KMS-11 (cell line): ENCODE results near the gene DAB1.

ENCODE experiments used
- H2AFZ ChIP-seq: fragments of 200-600 bp; sonication (generic); 2 replicates; pipeline ENCODE4 v1.6.1; 2016; ENCODE audit warnings: antibody characterized with exemption, mixed run types, low read depth
- H3K27ac ChIP-seq: fragments of 200-600 bp; sonication (generic); 2 replicates; pipeline ENCODE4 v1.6.1; 2016; ENCODE audit warnings: mild to moderate bottlenecking, mixed run types
- H3K27me3 ChIP-seq: fragments of 200-600 bp; sonication (generic); 2 replicates; pipeline ENCODE4 v1.6.1; 2017; ENCODE audit warnings: mild to moderate bottlenecking, low read depth, mixed run types, moderate library complexity; ENCODE audit not compliant: insufficient read depth
- H3K36me3 ChIP-seq: fragments of 200-600 bp; sonication (generic); 2 replicates; pipeline ENCODE4 v1.6.1; 2017; ENCODE audit warnings: mild to moderate bottlenecking, mixed run types; ENCODE audit not compliant: insufficient read depth
- H3K4me1 ChIP-seq: fragments of 200-600 bp; sonication (generic); 2 replicates; pipeline ENCODE4 v1.6.1; 2016; ENCODE audit warnings: mild to moderate bottlenecking, low read depth, mixed run types; ENCODE audit not compliant: poor library complexity, severe bottlenecking
- H3K4me2 ChIP-seq: fragments of 200-600 bp; sonication (generic); 2 replicates; pipeline ENCODE4 v1.7.0; 2016; ENCODE audit warnings: mild to moderate bottlenecking, mixed run types
- H3K4me3 ChIP-seq: fragments of 200-600 bp; sonication (generic); IDR thresholded peaks from 2 replicates; pipeline ENCODE4 v1.6.1; 2017; ENCODE audit warnings: low read depth, low read length, mixed read lengths; ENCODE audit not compliant: insufficient read depth
- H3K79me2 ChIP-seq: fragments of 200-600 bp; sonication (generic); 2 replicates; pipeline ENCODE4 v1.6.1; 2016; ENCODE audit warnings: low read depth, mixed run types; ENCODE audit not compliant: insufficient read depth
- H3K9ac ChIP-seq: fragments of 200-600 bp; sonication (generic); 2 replicates; pipeline ENCODE4 v1.6.1; 2016; ENCODE audit warnings: mild to moderate bottlenecking, mixed run types
- H4K20me1 ChIP-seq: fragments of 200-600 bp; sonication (generic); 2 replicates; pipeline ENCODE4 v1.6.1; 2016; ENCODE audit warnings: mild to moderate bottlenecking, mixed run types; ENCODE audit not compliant: insufficient read depth
- TF ChIP-seq, protein P1 (sequence below): fragments of 200-600 bp; sonication (generic); conservative IDR thresholded peaks from 2 replicates; pipeline ENCODE4 v1.6.1; 2017; ENCODE audit warnings: low read depth, mild to moderate bottlenecking, antibody characterized with exemption, low read length, moderate library complexity, mixed read lengths

Gene DAB1

GRCh38 chr1:57209495-57209894 lies 214.4 kb downstream of the DAB1 start:
- Histone ChIP-seq H3K4me1 (peaks cover 6% of the 10 kb centered on the region), H3K27me3 (no peaks in the 10 kb centered on the region), H3K27ac (no peak overlapping the region), H3K4me2 (no peak overlapping the region), H3K9ac (no peak overlapping the region), H3K4me3 (no peak overlapping the region), H3K36me3 (no peaks in the 10 kb centered on the region), H4K20me1 (no peaks in the 10 kb centered on the region), H3K79me2 (no peaks in the 10 kb centered on the region), H2AFZ (no peak overlapping the region)
- TF ChIP-seq, protein P1, sequence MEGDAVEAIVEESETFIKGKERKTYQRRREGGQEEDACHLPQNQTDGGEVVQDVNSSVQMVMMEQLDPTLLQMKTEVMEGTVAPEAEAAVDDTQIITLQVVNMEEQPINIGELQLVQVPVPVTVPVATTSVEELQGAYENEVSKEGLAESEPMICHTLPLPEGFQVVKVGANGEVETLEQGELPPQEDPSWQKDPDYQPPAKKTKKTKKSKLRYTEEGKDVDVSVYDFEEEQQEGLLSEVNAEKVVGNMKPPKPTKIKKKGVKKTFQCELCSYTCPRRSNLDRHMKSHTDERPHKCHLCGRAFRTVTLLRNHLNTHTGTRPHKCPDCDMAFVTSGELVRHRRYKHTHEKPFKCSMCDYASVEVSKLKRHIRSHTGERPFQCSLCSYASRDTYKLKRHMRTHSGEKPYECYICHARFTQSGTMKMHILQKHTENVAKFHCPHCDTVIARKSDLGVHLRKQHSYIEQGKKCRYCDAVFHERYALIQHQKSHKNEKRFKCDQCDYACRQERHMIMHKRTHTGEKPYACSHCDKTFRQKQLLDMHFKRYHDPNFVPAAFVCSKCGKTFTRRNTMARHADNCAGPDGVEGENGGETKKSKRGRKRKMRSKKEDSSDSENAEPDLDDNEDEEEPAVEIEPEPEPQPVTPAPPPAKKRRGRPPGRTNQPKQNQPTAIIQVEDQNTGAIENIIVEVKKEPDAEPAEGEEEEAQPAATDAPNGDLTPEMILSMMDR: no peak

GRCh38 chr1:57208741-57209302 lies 215.0 kb downstream of the DAB1 start:
- no peak overlapping the region for H3K27ac ChIP-seq
- H3K79me2 ChIP-seq: no peaks in the 10 kb centered on the region
- TF ChIP-seq, protein P1: no peak
- H3K4me1 ChIP-seq: peaks cover 13% of the 10 kb centered on the region
- H3K4me3 ChIP-seq: no peak overlapping the region
- H2AFZ ChIP-seq: no peak overlapping the region
- H3K9ac ChIP-seq: no peak overlapping the region
- no peaks in the 10 kb centered on the region for H4K20me1 ChIP-seq
- no peak overlapping the region for H3K4me2 ChIP-seq
- H3K36me3 ChIP-seq: no peaks in the 10 kb centered on the region
- no peaks in the 10 kb centered on the region for H3K27me3 ChIP-seq

DNA sequence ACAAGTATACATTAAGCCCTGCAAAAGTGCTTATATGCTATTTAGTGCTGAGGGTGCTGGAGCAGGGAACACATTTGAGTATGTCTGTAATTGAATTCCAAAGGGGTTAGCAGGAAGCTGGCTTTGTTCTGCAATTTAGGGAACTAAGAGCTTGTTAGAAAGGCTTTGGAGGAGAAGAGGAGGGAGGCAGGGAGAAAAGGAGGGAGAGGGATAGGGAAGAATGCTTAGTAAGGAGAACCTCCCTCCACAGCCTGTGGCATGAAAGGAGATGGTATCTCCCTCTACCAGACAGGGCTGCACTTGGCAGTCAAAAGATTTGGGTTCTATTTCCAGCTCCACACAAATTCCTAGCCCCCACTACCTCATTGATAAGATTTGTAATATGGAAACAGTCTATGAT lies 217.8 kb downstream of the DAB1 start:
- Histone ChIP-seq H3K79me2 (no peaks in the 10 kb centered on the region), H3K4me3 (no peak overlapping the region), H3K27me3 (no peaks in the 10 kb centered on the region), H4K20me1 (no peaks in the 10 kb centered on the region), H3K4me1 (peaks cover 19% of the 10 kb centered on the region), H3K27ac (no peak overlapping the region), H3K36me3 (no peaks in the 10 kb centered on the region), H3K4me2 (no peak overlapping the region), H2AFZ (no peak overlapping the region), H3K9ac (no peak overlapping the region)
- TF ChIP-seq, protein P1: no peak

- peaks cover 19% of the 10 kb centered on the region for H3K4me1 ChIP-seq
- no peak overlapping the region for H3K4me3 ChIP-seq
- H4K20me1 ChIP-seq: no peaks in the 10 kb centered on the region
- H3K36me3 ChIP-seq: no peaks in the 10 kb centered on the region
- H3K9ac ChIP-seq: no peak overlapping the region
- TF ChIP-seq, protein P1: no peak
- H3K79me2 ChIP-seq: no peaks in the 10 kb centered on the region
- H3K27me3 ChIP-seq: no peaks in the 10 kb centered on the region
- H3K4me2 ChIP-seq: no peak overlapping the region
- no peak overlapping the region for H3K27ac ChIP-seq
- no peak overlapping the region for H2AFZ ChIP-seq
Measured at GRCh38 chr1:57204942-57205787, 218.7 kb downstream of the DAB1 start.
